Hematopoietic multipotent progenitor cell treated with erythropoietin and hydrocortisone succinate and interleukin-3 and kit ligand, for 17 days (in vitro differentiated cells): ENCODE data around the gene AP1B1.

Experiments
- DNase-seq: peaks from one replicate; pipeline ENCODE4 v3.0.0-alpha.2; 2015; ENCODE audit warnings: low spot score

Gene AP1B1

DNA sequence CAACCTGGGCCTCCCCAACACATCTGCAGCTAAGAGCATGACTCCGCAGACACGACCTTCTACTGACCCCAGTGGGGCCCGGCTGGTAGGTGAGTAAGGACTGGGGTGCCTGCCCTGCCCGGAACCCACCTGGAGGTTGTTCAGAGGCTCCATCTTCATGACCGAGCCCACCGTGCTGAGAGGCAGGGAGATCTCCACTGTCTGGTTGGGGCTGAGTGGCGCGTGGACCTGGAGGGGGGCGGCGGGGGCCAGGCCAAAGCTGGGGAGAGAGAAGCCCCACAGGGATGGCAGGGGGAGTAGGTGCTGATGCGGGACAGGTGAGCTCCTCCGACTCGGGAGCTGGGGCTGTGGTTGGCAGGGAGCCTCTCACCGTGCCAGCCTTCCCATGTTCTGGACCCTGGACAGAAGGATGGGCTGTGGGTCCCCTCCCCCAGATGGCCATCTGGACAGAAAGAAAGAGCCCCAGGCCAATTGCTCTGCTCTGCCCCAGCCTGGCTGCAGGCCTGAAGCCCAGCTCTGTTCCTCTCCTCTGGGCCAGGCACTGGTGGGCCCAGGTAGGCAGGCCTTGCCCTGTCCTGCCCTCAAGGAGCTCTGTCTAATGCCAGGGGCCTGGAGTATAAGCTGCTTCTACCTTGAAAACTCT is 56.6 kb downstream of the AP1B1 start:
- DNase-seq, result no peak

DNA sequence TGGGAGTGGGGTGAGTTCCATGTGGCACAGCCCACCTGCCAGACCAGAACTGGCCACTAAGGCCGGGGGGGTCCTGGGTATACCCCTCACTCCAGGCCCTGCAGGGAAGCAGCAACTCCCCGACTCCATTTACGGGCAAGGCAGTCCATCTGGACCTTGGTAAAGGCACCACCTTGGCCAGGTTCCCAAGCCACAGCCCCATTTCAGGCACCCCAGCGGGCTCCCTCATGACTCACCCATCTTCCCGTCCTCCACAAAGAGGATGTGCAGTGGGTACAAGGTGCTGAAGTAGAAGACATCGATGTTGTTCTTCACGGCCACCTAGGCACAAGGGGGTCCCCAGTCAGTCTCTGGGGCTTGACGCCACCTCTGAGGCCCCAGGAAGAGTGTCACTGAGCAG is 57.2 kb downstream of the AP1B1 start:
- DNase-seq, result no peak

DNA sequence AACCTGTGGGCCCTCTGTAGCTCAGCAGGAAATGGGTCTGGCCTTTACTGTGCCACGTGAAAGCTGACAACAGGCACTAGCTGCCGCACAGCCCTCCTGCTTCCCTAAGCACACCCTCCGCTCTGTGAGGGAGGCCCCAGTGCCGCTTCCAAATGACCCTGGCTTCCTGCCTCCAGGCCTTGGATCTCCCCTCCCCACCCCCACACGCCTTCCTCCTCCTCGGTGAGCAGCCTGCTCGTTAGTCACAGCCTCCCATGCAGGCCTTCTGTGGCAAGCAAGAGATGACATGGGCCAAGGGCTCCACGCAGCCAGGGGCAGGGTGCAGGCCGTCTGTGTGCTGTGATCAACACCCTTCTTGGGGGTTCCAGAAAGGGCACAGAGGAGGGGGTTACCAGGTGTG is 57.6 kb downstream of the AP1B1 start:
- no peak for DNase-seq

DNA sequence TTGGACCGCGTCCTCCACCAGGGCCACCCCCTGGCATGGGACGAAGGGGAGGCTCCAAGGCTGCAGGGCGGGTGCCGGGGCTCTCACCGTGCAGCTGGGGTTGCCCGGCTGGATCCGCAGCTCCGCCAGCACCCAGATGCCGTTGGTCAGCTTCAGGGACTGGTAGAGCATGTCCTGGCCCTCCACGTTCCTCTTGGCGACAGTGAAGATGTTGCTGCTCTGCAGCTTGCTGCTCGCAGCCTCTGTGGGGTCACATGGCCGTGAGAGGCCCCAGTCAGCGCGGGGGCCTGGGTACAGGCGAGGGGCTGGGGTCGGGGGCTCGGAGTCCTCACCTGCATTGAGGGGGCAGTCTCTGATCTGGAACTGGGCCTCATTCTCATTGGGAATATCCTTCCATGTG is 58.1 kb downstream of the AP1B1 start:
- no peak for DNase-seq

DNA sequence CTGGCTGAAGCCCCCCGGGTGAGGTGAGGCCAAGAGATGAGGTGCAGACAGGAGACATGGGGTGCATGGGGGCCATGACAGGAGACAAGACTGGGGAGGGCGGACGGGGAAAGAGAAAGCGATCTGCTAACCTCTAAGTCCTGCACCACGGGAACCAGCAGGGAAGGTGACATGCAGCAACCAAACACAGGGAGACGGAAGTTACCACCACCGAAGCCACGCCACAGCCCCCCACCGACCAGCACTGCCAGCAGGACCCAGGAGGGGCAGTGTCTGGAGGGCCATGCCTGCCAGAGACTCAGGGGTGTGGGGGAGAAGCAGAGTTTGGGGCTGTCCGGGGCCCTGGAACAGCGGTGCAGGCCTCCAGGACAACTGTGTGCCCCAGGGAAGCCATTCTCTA is 58.8 kb downstream of the AP1B1 start:
- no peak for DNase-seq

DNA sequence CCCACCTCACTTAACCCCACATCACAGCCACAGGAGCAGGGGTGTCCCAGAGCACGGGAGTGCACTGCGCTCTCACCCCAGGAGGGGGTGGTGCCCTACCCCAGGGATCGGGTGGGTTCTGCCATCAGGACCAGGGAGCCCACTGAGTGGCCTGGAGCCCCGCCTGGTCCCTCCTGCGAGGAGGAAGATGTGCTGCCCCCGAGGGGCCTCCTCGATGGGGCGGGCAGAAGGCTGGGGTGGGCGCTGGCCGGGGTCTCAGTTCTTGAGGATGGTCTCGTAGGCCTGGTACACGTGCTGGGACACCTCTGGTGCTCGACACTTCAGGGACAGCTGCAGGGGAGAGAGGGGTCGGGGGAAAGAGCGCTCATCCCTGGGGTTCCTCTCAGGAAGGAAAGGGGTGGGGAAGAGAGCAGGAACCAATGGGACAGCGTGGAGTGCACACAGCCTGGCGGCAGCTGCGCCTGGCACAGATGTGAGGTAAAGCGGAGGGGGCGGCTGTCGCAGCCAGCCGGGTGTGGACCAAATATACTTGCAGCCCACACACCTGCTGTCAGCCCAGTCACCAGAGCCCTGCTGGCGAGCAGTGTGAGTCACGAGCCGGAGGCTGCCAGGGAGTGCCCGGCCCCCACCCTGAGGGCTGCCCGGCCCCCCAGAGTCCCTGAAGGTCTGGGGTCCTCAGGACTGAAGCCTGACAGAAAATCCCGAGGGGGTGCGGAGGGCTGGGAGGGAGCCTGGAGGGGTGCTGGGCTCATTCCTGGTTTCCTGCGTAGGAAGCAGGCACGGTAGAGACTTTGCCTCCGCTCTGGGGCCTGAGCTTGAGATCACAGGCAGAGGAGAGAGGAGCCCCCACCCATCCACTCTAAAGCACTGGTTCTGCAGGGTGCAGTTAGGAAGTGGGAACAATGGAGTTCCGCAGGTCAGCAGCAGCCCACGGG is 59.5 kb downstream of the AP1B1 start:
- DNase-seq, result no peak

DNA sequence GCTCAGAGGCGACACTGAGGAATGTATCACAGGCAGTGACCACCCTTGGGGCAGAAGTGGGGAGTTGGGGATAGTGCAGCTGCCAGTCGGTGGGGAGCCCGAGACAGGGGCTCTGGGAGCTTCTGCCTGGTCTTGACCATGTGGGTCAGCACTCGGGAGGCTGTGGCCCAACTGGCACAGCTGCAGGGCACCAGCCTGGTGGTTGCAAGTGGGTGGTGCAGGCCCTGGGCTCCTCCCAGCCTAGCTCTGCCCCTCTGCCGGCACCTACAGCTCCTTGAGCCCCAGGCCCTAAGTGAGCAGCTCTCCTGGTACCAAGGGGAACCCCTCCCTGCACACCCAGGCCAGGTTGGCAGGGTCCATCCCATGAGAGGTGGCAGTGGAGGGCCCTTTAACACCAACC is 60.3 kb downstream of the AP1B1 start:
- no peak for DNase-seq

DNA sequence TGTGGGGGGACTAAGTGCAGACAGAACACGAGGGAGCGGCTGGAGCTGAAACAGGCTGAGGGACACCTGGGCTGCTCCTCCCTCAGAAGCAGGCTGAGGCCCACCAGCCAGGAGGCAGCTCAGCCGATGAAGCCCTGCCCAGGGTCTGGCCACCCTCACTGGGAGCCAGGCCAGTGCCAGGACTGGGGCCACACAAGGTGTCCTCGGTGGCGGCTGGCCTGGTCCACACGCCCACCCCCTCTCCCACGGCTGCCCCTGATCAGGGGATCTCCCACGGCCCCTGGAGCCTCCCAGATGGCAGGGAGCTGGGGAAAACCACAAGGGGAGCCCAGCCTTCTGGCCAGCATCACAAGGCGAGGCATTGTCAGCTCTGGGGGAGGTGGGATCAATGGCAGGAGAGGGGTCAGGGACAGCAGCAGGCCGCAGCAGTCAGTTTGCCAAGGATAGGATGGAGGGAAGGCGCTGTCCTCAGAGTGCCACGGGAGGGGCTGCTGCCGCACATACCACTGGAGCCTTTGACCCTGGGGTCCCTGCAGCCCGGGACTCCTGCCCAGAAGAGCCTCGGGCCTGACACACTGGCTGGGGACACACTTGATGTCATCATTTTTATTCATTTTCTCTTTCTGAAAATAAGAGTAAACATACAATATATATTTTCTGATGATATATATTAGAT is 61.1 kb downstream of the AP1B1 start:
- no peak for DNase-seq

DNA sequence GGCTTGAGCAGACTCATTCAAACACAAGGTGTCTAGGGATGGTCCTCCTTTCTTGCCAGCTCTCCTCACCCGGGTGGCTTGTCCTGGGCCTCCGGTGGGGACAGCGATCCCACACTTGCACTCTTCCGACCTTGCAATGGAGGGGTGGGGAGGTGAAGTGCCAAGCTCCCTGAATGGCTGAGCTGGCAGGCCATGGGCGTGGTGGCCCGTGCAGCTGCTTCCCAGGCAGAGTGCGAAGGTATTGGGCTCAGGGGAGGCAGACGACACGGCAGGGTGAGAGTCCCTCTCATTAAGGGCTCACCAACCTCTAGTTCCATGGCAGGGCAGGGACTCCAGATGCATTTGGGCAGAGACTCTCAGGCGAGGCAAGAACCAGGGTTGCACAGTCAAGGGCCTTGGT is 61.9 kb downstream of the AP1B1 start:
- no peak for DNase-seq

DNA sequence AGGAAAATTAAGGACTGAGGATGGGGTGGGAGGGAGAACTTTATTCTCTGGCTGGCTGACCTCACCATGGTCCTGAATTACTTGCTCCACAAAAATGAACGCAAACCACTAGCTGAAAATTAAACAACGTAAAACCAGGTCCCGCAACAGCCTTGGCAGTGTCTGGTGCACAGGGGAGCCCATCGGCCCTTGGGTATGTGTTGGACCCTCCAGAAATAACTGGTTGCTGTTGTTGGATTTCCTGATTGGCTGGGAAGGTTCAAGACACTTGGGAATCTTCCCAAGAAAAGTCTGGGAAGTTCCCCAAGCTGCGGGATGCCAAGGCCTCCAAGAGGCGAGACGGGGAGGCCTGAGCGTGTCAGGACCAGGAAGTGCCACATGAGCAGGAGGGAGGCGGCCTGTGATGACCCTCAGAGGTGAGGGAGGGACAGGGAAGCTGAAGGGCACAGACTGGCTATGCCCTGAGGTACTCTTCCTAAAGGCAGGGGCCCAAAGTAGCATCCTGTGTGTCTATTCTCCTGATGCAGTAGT is 62.5 kb downstream of the AP1B1 start:
- DNase-seq, result no peak

DNA sequence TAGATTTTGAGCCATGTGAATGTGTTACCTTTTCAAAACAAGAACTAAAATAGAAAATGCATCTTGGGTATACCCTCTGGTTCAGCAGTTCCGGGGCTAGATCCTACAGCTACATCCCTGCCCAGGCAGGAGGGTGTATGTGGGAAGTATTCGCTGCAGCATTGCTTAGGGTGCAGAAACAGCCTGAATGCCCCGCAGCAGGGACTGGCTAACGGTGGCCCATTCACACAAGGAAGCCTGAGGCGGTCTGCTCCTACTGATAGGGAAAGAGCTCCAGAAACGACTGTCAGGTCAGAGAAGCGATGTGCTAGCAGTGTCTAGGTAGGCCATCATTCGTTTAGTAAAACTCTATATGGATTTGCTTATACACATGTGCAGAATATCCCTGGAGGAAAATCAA is 63.0 kb downstream of the AP1B1 start:
- DNase-seq, result no peak

DNA sequence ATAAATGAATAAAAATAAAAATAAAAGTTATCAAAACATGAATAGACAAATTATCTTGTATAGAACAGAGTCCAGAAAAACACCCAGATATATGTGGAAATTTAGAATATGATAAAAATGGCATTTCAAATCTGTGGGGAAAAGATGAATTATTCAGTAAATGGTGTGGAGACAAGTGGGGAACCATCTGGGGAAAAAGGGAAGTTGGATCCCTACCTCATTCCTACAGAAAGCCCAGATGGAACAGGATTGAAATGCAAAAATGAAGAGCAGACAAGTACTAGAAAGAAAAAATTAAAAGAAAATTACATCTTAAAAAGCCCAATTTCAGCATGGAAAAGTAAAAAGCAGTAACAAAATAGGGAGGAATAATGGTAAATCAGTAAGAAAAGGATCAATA is 64.7 kb downstream of the AP1B1 start:
- no peak for DNase-seq

DNA sequence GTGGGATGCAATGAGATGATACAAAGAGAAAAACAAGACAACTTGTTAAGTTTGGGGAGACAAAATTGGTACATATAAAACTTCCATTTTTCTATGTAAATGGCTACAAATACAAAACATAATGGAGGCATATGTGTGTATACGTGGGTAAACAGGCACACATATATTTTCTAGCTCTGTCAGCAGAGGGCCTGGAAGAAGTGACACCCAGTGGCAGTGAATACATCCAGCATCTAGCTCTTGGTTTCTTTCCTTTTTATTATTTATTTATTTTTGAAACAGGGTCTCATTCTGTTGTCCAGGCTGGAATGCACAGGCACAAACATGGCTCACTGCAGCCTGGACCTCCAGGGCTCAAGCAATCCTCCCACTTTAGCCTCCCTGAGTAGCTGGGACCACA is 67.8 kb downstream of the AP1B1 start:
- no peak for DNase-seq

DNA sequence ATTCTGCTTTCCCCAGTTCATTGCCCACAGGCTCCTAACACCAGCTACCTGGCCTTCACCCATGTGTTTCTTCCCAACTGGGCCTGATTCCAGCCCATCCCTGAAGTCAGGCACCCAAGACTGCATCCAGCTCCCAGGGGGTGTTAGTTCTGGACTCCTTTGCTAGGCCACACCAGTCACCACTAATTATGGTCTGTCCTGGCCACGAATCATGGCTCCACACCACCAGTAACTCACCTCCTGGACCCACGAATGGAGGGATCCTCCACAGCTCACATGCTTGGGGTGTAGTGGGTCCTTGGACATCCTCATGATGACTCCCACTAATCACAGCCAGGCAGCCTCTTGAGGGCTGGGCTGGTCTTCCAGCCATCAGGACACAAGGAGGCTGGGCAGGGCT is 69.3 kb downstream of the AP1B1 start:
- no peak for DNase-seq

DNA sequence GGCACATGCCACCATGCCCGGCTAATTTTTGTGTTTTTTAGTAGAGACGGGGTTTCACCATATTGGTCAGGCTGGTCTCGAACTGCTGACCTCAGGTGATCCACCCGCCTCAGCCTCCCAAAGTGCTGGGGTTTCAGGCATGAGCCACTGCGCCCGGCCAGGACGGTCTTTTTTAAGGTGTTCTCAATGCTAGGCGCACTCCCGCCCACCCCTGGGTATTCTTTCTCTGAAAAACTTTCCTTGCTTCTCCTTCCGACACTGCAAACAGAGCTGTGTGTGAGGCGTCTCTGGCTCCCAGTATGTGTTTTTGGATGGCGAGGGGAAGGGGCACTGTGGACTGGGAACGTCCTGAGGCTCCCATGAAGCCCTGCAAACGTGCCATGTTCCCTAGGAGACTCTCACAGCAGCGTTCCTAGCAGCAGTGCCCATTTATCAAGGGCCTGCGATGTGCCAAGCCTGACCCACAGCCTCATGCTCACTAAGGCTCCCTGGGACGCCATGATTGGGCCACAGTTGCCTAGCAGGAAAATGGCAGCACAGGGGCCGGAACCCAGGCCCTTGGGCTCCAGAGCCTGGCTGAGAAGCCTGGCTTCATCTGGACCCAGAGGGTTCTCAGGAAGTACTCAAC is 70.4 kb downstream of the AP1B1 start:
- DNase-seq, result no peak

DNA sequence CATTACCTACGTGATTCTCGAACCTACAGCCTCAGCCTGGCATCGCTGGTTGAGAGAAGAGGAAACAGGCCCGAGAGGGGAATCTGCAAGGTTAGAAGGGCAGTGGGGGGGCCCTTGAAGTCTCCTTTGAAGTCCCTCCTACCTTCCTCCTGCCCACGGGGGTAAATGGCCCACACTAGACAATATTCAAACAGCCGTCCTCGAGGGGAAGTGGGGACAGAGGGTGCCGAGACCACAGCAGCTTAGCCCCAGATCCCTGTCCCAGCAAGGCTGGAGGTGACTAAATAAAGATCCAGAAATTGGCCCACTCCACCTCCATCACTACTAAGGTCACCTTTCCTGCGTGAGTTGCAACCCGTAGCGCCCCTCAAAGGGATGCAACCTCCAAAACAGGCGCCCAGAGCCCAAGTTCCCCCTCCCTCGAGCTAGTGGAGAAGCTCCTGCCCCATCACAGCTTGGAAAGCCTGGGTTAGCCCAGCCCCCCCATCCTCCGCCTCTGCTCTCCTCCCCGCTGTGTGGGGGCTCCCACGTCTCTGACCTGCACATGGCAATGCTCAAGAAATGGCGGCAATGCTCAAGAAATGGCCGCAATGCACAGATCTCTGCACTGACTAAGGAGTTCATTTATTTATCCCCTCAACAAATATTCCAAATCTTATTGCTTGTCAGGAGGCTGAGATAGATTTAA is 72.1 kb downstream of the AP1B1 start:
- DNase-seq, result no peak

DNA sequence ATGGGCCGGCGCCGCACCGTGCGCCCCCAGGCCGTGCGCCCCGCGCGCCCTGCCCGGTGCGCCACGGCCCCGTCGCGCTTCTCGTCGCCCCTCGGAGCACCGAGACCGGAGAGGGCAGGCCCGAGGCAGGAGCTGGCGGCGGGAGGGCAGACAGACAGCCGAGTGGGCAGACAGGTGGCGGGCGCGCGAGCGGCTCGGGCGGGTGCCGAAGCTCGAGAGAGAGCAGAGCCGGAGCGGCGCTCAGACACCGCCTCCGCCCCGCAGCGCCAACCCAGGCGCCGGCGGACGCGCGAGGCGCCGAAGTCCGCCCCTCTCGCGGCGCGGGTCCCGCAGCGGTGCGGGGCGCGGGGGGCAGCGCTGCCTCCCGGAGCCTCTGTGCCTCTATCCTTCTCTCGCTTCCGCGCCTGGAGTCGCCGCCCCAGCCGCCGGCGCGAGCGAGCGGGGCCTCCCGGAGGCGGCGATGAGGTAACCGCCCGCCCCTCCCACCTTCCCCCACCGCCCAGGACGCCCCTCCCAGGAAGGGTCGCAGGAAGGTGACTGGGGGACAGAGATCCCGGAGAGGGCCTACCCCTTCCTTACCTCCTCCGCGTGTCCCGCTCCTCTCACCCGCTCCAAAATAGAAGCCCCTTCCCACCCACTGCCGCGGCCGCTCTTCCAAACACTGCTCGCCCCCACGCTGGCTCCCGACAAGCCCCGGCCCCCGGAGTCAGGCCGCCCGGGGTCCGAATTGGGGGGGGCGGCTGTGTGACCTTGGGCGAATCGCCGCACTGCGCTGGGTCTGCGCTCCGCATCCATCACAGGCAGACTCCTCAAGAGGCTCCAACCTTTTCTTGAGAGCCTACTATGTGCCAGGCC is 72.9 kb downstream of the AP1B1 start, which contains the start of gene RASL10A:
Gene RASL10A (minus strand): TSS at position 412 of the 855 bp plus-strand sequence. CDS start 451 bp downstream, outside the sequence.
- no peak for DNase-seq

DNA sequence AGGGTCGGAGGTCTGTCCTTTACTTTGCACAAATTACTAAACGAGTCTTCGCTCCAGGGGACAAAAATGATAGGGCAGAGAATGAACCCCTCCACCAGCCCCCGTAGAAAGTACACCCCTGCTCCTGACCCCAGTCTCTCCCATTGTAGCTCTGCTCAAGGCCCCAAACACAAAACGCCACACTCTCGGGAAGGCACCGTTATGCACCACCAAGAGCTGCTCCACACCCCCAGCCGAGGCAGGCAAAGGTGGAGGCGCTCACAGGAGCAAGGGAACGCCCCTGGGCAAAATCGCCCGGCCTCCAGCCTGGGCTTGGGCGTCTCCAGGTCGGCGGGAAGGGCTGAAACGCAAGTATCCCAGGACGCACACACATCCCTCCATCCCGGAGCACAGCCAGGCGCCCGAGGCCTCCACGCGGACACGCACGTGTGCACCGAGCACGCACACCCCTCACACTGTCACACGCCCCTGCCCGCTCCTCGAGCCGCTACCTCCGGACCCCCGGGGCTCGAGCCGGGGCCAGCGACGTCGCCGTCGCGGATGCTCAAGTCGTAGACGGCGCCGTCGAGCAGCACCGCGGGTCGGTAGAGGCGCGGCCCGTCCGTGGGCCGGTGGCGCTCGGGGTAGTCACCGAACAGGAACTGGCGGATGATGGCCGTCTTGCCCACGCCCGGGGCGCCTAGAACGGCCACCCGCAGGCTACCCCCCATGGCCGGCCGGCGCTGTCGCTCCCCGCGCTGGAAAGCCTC is 73.7 kb downstream of the AP1B1 start:
- DNase-seq, result no peak

DNA sequence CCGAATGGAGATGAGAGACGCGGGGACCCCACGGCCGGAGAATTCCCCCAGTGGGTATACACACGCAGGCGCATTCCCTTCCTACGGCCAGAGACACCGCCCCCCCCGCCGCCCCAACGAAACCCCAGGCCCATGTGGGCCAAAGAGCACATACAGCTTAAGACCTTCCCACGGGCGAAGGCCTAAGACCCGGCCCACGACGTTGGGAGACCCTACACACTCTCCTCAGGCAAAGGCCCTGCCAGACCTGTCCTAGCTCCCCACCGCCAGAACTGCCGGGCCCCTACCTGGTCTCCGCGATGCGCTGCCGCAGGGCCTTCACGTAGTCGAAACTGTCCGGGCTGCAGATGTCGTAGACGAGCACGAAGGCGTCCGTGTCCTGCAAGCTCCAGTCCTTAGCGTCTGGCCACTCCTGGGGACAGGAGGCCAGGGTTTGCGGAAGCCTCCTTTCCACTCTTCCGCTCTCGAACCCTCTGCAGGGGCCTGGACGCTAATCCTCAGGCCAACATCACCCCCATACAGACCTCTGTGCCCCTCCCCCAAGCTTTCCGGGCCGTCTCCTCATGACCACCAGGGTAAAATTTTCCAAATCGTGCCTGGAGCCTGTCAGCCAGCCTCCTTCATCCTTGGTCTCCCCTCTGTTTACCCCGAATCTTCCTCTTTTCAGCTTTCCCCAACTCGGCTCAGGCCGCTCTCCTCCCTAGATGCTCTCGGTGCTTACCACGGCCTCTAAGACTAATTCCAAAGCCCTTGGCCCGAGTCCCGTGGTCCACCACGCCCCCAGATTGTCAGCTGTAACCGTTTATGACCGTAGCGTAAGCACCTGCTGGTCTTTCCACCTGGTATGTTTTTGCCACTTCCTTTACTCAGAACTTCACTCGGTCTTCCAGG is 74.5 kb downstream of the AP1B1 start:
- no peak for DNase-seq
